Type B pancreatic cell (in vitro differentiated cells): ENCODE results near the gene DEFB116. TPM values are rescaled to one million over a fixed set of nuclear protein-coding genes. Genes with fewer than 3 reads are reported as not detected.

Source experiments
- DNase-seq: peaks from one replicate; pipeline ENCODE4 v3.0.0; 2021; ENCODE audit warnings: mixed read lengths; ENCODE audit not compliant: unreplicated experiment; ENCODE audit errors: extremely low spot score
- H3K27ac Mint-ChIP-seq: 2 replicates; pipeline ENCODE4 v1.8.0; 2021; ENCODE audit warnings: mild to moderate bottlenecking, mixed read lengths
- H3K27me3 Mint-ChIP-seq: 2 replicates; pipeline ENCODE4 v1.8.0; 2021; ENCODE audit warnings: mixed read lengths
- H3K36me3 Mint-ChIP-seq: 2 replicates; pipeline ENCODE4 v1.8.0; 2021; ENCODE audit warnings: mixed read lengths
- H3K4me1 Mint-ChIP-seq: one replicate; pipeline ENCODE4 v1.8.0; 2021; ENCODE audit warnings: mixed read lengths; ENCODE audit not compliant: unreplicated experiment
- H3K4me3 Mint-ChIP-seq: 2 replicates; pipeline ENCODE4 v1.8.0; 2021; ENCODE audit warnings: mild to moderate bottlenecking, mixed read lengths
- H3K9me3 Mint-ChIP-seq: 2 replicates; pipeline ENCODE4 v1.8.0; 2021; ENCODE audit warnings: mixed read lengths
- CTCF ChIP-seq: fragments of 200-600 bp; sonication (generic); conservative IDR thresholded peaks from 2 replicates; pipeline ENCODE4 v1.5.0; 2021; ENCODE audit warnings: antibody characterized with exemption, mild to moderate bottlenecking
- total RNA-seq: library from RNA; stranded (reverse); gene quantifications from 2 replicates; pipeline ENCODE4 v1.2.1, GENCODE V29; 2021; ENCODE audit warnings: low replicate concordance

DEFB116 gene
- total RNA-seq, 1 donor from 2014 or later = not detected

GRCh38 chr20:31278178-31278577, 30.2 kb downstream of the DEFB116 start:
- Mint-ChIP-seq H3K27me3 (no peaks in the 10 kb centered on the region), H3K36me3 (no peaks in the 10 kb centered on the region), H3K9me3 (peaks cover 20% of the 10 kb centered on the region), H3K27ac (no peak overlapping the region), H3K4me1 (no peaks in the 10 kb centered on the region), H3K4me3 (no peak overlapping the region)
- TF ChIP-seq CTCF = no peak
- no peak for DNase-seq

- TF ChIP-seq CTCF = no peak
- Mint-ChIP-seq H3K9me3 (peaks cover 22% of the 10 kb centered on the region), H3K4me1 (no peaks in the 10 kb centered on the region), H3K36me3 (no peaks in the 10 kb centered on the region), H3K4me3 (no peak overlapping the region), H3K27me3 (no peaks in the 10 kb centered on the region), H3K27ac (no peak overlapping the region)
- no peak for DNase-seq
These were observed 33.9 kb downstream of the DEFB116 start for GRCh38 chr20:31274441-31274840.

GRCh38 chr20:31260326-31260932, 48.0 kb downstream of the DEFB116 start:
- Mint-ChIP-seq H3K4me1 (no peaks in the 10 kb centered on the region), H3K27me3 (no peaks in the 10 kb centered on the region), H3K4me3 (no peak overlapping the region), H3K27ac (no peak overlapping the region), H3K9me3 (peaks cover 7% of the 10 kb centered on the region), H3K36me3 (no peaks in the 10 kb centered on the region)
- TF ChIP-seq CTCF = peak; percentile 64
- DNase-seq = no peak

GRCh38 chr20:31257364-31257763, 51.0 kb downstream of the DEFB116 start, which contains the start of gene DEFB115:
Gene DEFB115, plus strand, starts transcription at chr20:31257664. Its CDS starts 0 bp downstream, at chr20:31257664.
- no peak for TF ChIP-seq CTCF
- DNase-seq = no peak
- Mint-ChIP-seq H3K27ac (no peak within 1 kb of the TSS), H3K27me3 (no peaks in the 10 kb centered on the region), H3K9me3 (peaks cover 10% of the 10 kb centered on the region), H3K36me3 (no peaks in the 10 kb centered on the region), H3K4me3 (no peak within 1 kb of the TSS), H3K4me1 (no peaks in the 10 kb centered on the region)

GRCh38 chr20:31256959-31257358, 51.4 kb downstream of the DEFB116 start:
- TF ChIP-seq CTCF = no peak
- H3K9me3 Mint-ChIP-seq = peaks cover 10% of the 10 kb centered on the region
- DNase-seq = no peak
- no peak overlapping the region for H3K27ac Mint-ChIP-seq
- H3K27me3 Mint-ChIP-seq = no peaks in the 10 kb centered on the region
- no peak overlapping the region for H3K4me3 Mint-ChIP-seq
- H3K36me3 Mint-ChIP-seq = no peaks in the 10 kb centered on the region
- H3K4me1 Mint-ChIP-seq = no peaks in the 10 kb centered on the region

Other genes starting within 250 kb of the DEFB116 start
- not detected in 2 replicates for gene DEFB115, start 50.9 kb downstream of the DEFB116 start, total RNA-seq
- gene DEFB118, start 60.0 kb upstream of the DEFB116 start, total RNA-seq = not detected in 2 replicates
- not detected in 2 replicates for gene DEFB119, start 82.0 kb upstream of the DEFB116 start, total RNA-seq
- not detected in 2 replicates for gene DEFB121, start 97.6 kb upstream of the DEFB116 start, total RNA-seq
- not detected in 2 replicates for gene DEFB123, start 132.0 kb upstream of the DEFB116 start, total RNA-seq
- not detected in 2 replicates for gene DEFB124, start 166.5 kb upstream of the DEFB116 start, total RNA-seq
- gene REM1, start 166.7 kb upstream of the DEFB116 start, total RNA-seq = not detected in 2 replicates
- gene HM13, start 205.9 kb upstream of the DEFB116 start, total RNA-seq = 246 and 281 TPM in 2 replicates